CD4-positive, alpha-beta T cell (primary cell): ENCODE measurements around the gene GRID1. TPM values are rescaled to one million over a fixed set of nuclear protein-coding genes. Genes with fewer than 3 reads are reported as not detected.

ENCODE experiments used
- ATAC-seq: fragments of 200-7000 bp; cut with Tn5 transposase; one replicate; pipeline ENCODE4 v1.10.0; 2022; ENCODE audit warnings: mild to moderate bottlenecking; ENCODE audit not compliant: poor library complexity
- CTCF ChIA-PET: fragments of 350-600 bp; sonication (Branson Sonifier 250); formaldehyde crosslinking; loops from one replicate; lab custom pipeline; 2021; ENCODE audit warnings: antibody characterized with exemption, inconsistent platforms; lab: Charles Lee
- POLR2A ChIA-PET: fragments of 350-600 bp; sonication (Branson Sonifier 250); formaldehyde crosslinking; loops from one replicate; lab custom pipeline; 2021; ENCODE audit warnings: antibody characterized with exemption, inconsistent platforms; lab: Charles Lee
- DNase-seq, 14 experiments: peaks; one replicate each; pipeline ENCODE4 v3.0.0-alpha.2; 2013 to 2020; ENCODE audit warnings: mixed read lengths in 2 of 14
- H3K27ac ChIP-seq, 2 donors: one replicate each; pipeline versions ENCODE4 v1.5.1 to v1.7.0; 2013; ENCODE audit warnings: low read length in 2 of 2, low read depth in 1 of 2, mild to moderate bottlenecking in 1 of 2
- H3K27me3 ChIP-seq, 2 experiments: 1 replicate in 1 of 2; 2 replicates in 1 of 2; pipeline versions ENCODE4 v1.6.1 to v1.7.0; 2013; ENCODE audit warnings: low read length in 2 of 2, control low read depth in 1 of 2, mild to moderate bottlenecking in 1 of 2, moderate library complexity in 1 of 2; ENCODE audit not compliant: insufficient read depth in 2 of 2, control insufficient read depth in 1 of 2
- H3K36me3 ChIP-seq: one replicate; pipeline ENCODE4 v1.6.1; 2013; ENCODE audit warnings: low read length, control low read depth; ENCODE audit not compliant: insufficient read depth
- H3K4me1 ChIP-seq: one replicate; pipeline ENCODE4 v1.6.1; 2013; ENCODE audit warnings: low read length, control low read depth; ENCODE audit not compliant: insufficient read depth
- H3K4me3 ChIP-seq: one replicate; pipeline ENCODE4 v1.5.1; 2013; ENCODE audit warnings: mild to moderate bottlenecking, low read length, moderate library complexity
- H3K9me3 ChIP-seq, 2 experiments: 1 replicate in 1 of 2; 2 replicates in 1 of 2; pipeline versions ENCODE4 v1.6.1 to v1.7.0; 2013; ENCODE audit warnings: low read length in 2 of 2, mild to moderate bottlenecking in 2 of 2, control low read depth in 1 of 2, moderate library complexity in 1 of 2; ENCODE audit not compliant: control insufficient read depth in 1 of 2, insufficient read depth in 1 of 2
- H3K27ac Mint-ChIP-seq: one replicate; pipeline ENCODE4 v1.8.0; 2020; ENCODE audit warnings: mixed read lengths
- H3K27me3 Mint-ChIP-seq: one replicate; pipeline ENCODE4 v1.8.0; 2021; ENCODE audit warnings: mixed read lengths
- H3K36me3 Mint-ChIP-seq: one replicate; pipeline ENCODE4 v1.8.0; 2021; ENCODE audit warnings: low read depth, mixed read lengths
- H3K4me1 Mint-ChIP-seq: one replicate; pipeline ENCODE4 v1.8.0; 2021; ENCODE audit warnings: low read depth, mixed read lengths
- H3K4me3 Mint-ChIP-seq: one replicate; pipeline ENCODE4 v1.8.0; 2020; ENCODE audit warnings: mild to moderate bottlenecking, mixed read lengths
- H3K9me3 Mint-ChIP-seq: one replicate; pipeline ENCODE4 v1.8.0; 2020; ENCODE audit warnings: mixed read lengths
- intact Hi-C, 2 experiments: fragments of 100-400 bp; cut with DNase I in 1 of 2; cut with micrococcal nuclease in 1 of 2; formaldehyde crosslinking; loops; one replicate each; pipeline versions ENCODE4 v1.15.1 to v1.9.0; 2023 to 2025; cut with DNase I, micrococcal nuclease
- total RNA-seq, 174 experiments: library from RNA in 2 of 174; stranded (reverse) in 2 of 174; gene quantifications; one replicate each; pipeline ENCODE4 v1.2.3 and lab custom pipeline; 2021 to 2026
- TF ChIP-seq, protein P1 (sequence below): fragments of 200-600 bp; IDR thresholded peaks from one replicate; pipeline ENCODE4 v1.8.0; 2022; ENCODE audit warnings: antibody characterized with exemption, mild to moderate bottlenecking

GRID1 gene
- total RNA-seq, 2 experiments from 2014 or later, result not detected

GRCh38 chr10:85581371-85581770, 785.2 kb downstream of the GRID1 start:
- no peak overlapping the region for H3K27ac Mint-ChIP-seq
- H3K4me3 Mint-ChIP-seq, result no peak overlapping the region
- H3K27me3 Mint-ChIP-seq, result no peaks in the 10 kb centered on the region
- H3K9me3 ChIP-seq, result peaks cover 0 to 3% of the 10 kb centered on the region in 2 experiments
- ChIA-PET CTCF (no interaction called here), POLR2A (no interaction called here)
- H3K27ac ChIP-seq, result no peak overlapping the region
- no peaks in the 10 kb centered on the region for H3K4me1 ChIP-seq
- no peak for ATAC-seq
- no peak for DNase-seq
- H3K4me1 Mint-ChIP-seq, result no peaks in the 10 kb centered on the region
- TF ChIP-seq, protein P1, sequence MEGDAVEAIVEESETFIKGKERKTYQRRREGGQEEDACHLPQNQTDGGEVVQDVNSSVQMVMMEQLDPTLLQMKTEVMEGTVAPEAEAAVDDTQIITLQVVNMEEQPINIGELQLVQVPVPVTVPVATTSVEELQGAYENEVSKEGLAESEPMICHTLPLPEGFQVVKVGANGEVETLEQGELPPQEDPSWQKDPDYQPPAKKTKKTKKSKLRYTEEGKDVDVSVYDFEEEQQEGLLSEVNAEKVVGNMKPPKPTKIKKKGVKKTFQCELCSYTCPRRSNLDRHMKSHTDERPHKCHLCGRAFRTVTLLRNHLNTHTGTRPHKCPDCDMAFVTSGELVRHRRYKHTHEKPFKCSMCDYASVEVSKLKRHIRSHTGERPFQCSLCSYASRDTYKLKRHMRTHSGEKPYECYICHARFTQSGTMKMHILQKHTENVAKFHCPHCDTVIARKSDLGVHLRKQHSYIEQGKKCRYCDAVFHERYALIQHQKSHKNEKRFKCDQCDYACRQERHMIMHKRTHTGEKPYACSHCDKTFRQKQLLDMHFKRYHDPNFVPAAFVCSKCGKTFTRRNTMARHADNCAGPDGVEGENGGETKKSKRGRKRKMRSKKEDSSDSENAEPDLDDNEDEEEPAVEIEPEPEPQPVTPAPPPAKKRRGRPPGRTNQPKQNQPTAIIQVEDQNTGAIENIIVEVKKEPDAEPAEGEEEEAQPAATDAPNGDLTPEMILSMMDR, result no peak
- intact Hi-C loops, result no loop called here
- H3K36me3 ChIP-seq, result no peaks in the 10 kb centered on the region
- no peaks in the 10 kb centered on the region for H3K27me3 ChIP-seq
- no peak overlapping the region for H3K4me3 ChIP-seq
- no peaks in the 10 kb centered on the region for H3K36me3 Mint-ChIP-seq
- peaks cover 1% of the 10 kb centered on the region for H3K9me3 Mint-ChIP-seq

DNA sequence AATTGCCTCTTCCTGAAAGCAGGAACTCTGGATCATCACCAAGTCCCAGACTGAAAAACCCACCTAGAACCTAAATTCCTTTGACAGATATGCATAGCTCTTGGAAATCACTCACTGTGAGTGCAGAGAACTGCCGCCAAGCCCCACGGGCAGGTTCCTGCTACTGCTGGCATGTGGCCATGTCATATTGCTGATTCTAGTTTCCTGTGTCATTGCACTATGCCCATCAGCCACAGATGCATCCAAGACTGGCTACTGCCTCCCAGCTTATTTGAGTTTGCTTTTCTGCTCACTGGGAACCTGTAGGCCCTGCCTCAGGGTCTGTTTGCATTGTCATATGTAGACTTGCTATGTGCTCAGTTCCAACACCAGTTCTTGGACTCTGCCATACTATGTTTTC, 786.0 kb downstream of the GRID1 start:
- no peaks in the 10 kb centered on the region for H3K9me3 Mint-ChIP-seq
- intact Hi-C loops, result no loop called here
- no peak for DNase-seq
- H3K4me3 Mint-ChIP-seq, result no peak overlapping the region
- TF ChIP-seq, protein P1, result no peak
- H3K27me3 Mint-ChIP-seq, result peaks cover 4% of the 10 kb centered on the region
- Histone ChIP-seq H3K4me3 (no peak overlapping the region), H3K9me3 (peaks cover 0 to 3% of the 10 kb centered on the region in 2 experiments), H3K4me1 (no peaks in the 10 kb centered on the region), H3K27me3 (no peaks in the 10 kb centered on the region), H3K36me3 (no peaks in the 10 kb centered on the region), H3K27ac (no peak overlapping the region)
- H3K4me1 Mint-ChIP-seq, result no peaks in the 10 kb centered on the region
- no peak overlapping the region for H3K27ac Mint-ChIP-seq
- ATAC-seq, result no peak
- ChIA-PET POLR2A (no interaction called here), CTCF (no interaction called here)
- no peaks in the 10 kb centered on the region for H3K36me3 Mint-ChIP-seq

GRCh38 chr10:85578860-85579259, 787.7 kb downstream of the GRID1 start:
- Mint-ChIP-seq H3K36me3 (no peaks in the 10 kb centered on the region), H3K4me1 (no peaks in the 10 kb centered on the region), H3K4me3 (no peak overlapping the region), H3K9me3 (no peaks in the 10 kb centered on the region), H3K27ac (no peak overlapping the region), H3K27me3 (peaks cover 10% of the 10 kb centered on the region)
- Histone ChIP-seq H3K4me1 (no peaks in the 10 kb centered on the region), H3K4me3 (no peak overlapping the region), H3K36me3 (no peaks in the 10 kb centered on the region), H3K27ac (no peak overlapping the region), H3K9me3 (peaks cover 0 to 3% of the 10 kb centered on the region in 2 experiments), H3K27me3 (no peaks in the 10 kb centered on the region)
- ChIA-PET CTCF (no interaction called here), POLR2A (no interaction called here)
- DNase-seq (no peak), ATAC-seq (no peak)
- intact Hi-C loops, result no loop called here
- TF ChIP-seq, protein P1, result no peak
